HG03469 (cell line): ENCODE measurements around the gene FOXJ3.

Source experiments
- ATAC-seq: cut with Tn5 transposase; IDR thresholded peaks from one replicate; pipeline ENCODE4 v1.9.1; 2021; ENCODE audit warnings: mild to moderate bottlenecking, moderate library complexity, moderate number of reproducible peaks; ENCODE audit not compliant: unreplicated experiment

The FOXJ3 gene

GRCh38 chr1:42311897-42312296 is 23.1 kb downstream of the FOXJ3 start:
- no peak for ATAC-seq

GRCh38 chr1:42311138-42311537 is 23.9 kb downstream of the FOXJ3 start:
- no peak for ATAC-seq

GRCh38 chr1:42306977-42307376 is 28.1 kb downstream of the FOXJ3 start:
- ATAC-seq = no peak

- no peak for ATAC-seq
These were observed 29.4 kb downstream of the FOXJ3 start for GRCh38 chr1:42305639-42306038.

GRCh38 chr1:42302034-42302433 is 33.0 kb downstream of the FOXJ3 start:
- no peak for ATAC-seq

DNA sequence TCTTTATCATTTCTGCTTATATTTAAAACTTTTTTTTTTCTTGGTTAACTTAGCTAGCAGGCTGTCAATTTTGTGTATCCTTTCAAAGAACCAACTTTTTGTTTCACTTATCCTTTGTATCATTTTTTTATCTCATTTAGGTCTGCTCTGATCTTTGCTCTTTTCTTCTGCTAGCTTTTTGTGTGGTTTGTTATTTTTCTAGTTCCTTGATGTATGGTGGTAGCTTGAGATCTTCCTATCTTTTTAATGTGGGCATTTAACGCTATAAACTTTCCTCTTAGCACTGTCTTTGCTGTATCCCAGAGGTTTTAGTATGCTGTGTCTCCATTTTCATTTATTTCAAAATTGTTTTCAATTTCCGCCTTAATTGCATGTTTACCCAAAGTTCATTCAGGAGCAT is 36.5 kb downstream of the FOXJ3 start:
- no peak for ATAC-seq

DNA sequence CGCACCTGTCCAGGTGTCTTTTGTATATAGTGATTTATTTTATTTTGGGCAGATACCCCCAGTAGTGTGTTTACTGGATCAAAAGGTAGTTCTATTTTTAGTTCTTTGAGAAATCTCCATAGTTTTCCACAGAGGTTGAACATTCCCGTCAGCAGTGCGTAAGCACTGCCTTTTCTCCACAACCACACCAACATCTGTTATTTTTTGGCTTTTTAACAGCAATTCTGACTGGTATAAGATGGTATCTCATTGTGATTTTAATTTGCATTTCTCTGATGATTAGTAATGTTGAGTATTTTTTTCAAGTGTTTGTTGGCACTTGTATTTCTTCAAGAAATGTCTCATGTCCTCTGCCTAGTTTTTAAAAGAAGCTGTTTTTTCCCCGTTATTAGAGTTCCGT is 39.2 kb downstream of the FOXJ3 start:
- ATAC-seq = no peak

- no peak for ATAC-seq
These were observed 44.9 kb downstream of the FOXJ3 start for GRCh38 chr1:42290130-42290529.

- ATAC-seq = no peak
These were observed 46.6 kb downstream of the FOXJ3 start for GRCh38 chr1:42288311-42288985.

- ATAC-seq = no peak
These were observed 52.0 kb downstream of the FOXJ3 start for GRCh38 chr1:42282867-42283583.

DNA sequence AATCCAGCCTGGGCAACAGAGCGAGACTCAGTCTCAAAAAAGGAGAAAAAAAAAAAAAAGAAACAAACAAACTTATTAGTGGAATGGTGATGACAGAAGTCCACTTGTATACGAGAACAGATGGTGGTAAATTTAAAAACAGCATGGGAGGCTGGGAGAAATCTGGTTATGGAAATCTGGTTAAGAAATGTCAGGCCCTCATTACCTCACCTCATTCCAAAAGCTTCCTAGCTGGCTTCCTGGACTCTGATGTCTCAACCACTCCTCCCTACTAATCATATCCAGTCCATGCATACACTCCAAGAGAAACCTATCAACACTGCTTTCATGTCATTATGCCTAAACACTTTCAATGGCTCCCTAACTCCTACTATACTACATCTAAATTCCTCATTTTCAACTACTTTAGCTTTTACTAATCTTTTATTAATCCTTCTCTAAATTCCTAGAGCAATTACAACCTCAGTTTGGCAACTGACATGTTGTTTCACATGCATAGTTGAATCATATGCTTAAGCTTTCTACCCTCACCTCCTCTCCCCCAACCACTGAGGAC is 52.9 kb downstream of the FOXJ3 start:
- ATAC-seq = no peak

- ATAC-seq = no peak
These were observed 54.2 kb downstream of the FOXJ3 start for GRCh38 chr1:42280821-42281220.

- no peak for ATAC-seq
These were observed 56.0 kb downstream of the FOXJ3 start for GRCh38 chr1:42279055-42279454.

DNA sequence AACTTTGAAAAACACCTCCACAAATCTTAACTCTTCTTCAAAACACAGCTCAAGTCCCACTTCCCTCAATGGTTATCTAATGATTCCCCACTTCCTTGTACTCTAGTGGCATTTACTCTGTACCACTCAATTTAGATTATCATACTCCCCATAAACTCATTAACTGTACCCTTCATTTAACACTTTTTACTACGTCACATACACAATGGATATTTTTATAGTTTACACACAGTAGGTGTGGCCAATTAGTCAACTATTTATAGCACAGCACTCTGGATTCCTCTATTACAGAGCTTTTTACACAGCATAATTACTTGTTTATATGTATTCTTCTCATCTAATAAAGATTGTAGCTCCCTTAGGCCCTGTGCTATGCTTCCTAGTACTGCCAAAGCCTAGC is 62.1 kb downstream of the FOXJ3 start:
- no peak for ATAC-seq

- ATAC-seq = no peak
These were observed 67.1 kb downstream of the FOXJ3 start for GRCh38 chr1:42267904-42268303.

GRCh38 chr1:42266253-42267135 is 68.5 kb downstream of the FOXJ3 start:
- no peak for ATAC-seq

DNA sequence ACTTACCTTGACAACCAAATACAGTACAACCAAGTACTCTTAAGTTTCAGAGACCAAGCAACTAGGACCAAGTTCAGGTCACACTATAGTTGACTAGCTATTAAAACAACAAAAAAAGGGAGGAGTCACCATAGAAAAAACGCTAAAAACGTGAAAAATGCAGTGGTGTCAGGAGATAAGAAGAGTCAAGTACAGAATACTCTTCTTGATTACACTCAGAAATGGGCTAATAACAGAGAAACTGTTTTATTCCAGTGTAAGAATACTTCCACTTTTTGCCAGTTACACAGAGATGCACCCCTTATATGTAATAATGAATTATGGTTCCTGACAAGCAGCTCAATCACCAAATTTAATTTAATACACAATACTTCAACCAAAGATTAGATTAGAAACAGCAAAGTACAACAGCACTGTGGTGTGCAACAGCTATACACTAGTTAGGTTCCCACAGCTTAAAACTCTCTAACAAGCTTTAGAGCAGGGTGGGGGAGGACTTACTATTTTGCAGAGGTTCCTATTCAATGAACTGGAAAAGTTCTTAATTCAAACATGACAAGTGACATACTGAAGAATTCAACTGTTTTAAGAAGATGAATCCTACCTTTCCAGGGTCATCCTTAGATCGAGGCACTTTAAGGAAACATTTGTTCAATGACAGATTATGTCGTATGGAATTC is 70.4 kb downstream of the FOXJ3 start:
- ATAC-seq = no peak

- no peak for ATAC-seq
These were observed 72.0 kb downstream of the FOXJ3 start for GRCh38 chr1:42263019-42263418.

DNA sequence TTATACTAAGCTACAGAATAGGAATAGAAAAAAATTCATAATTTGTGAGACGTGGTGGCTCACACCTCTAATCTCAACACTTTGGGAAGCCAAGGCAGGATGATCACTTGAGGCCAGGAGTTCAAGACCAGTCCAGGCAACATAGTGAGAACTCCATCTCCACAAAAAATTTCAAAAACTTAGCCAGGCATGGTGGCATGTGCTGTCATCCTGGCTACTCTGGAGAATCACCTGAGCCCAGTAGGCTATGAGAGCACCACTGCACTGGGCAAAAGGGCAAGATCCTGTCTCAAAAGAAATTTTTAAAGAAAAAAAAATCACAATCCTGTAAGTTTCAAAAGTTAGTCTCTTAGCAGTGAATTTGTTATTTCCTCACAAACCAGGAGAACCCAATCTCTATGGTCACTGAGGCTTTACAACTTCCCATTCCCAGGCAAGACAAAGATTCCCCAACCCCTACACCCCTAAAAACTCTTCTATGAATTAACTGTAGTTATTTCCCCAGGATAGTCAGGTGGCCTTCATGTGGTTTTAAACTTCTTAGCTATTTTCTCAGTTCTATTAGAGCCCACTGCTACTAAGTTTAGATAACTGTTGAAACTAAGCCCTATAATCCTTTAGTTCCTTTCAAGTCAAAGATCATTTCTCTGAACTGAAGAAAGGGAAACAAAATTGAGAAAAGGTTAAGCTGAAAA is 74.5 kb downstream of the FOXJ3 start:
- no peak for ATAC-seq

- ATAC-seq = no peak
These were observed 75.3 kb downstream of the FOXJ3 start for GRCh38 chr1:42259739-42260064.
